Measurements from ENCODE around the gene ATP6V1G3. TPM values are rescaled to one million over a fixed set of nuclear protein-coding genes. Genes with fewer than 3 reads are reported as not detected.

ATP6V1G3 gene
- total RNA-seq, 2 experiments from 2014 or later: 0.66 TPM; not detected in 1

DNA sequence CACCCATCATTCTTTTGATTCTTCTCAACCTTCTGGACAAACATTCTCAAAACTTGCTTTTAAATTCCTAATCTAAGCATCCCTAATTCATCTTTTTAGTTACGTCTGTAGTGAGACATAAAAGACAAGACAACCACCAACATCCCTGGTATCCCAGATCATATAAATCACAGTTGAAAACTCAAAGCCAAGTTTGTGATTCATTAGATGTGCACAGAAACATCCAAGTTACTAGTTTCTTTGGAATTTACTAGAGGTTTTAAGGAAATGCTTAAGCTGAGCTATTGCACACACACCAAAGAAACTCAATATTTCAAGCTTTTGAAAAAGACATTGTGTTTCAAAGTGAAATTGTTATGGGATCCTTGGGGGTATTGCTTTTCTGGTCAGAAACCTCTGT, 47.6 kb downstream of the ATP6V1G3 start:
- Histone ChIP-seq H3K36me3 (ENCODE audit: insufficient read depth, low read length) (no peaks in the 10 kb centered on the region), H3K9me3 (ENCODE audit: low read length) (no peaks in the 10 kb centered on the region), H3K4me1 (ENCODE audit: insufficient read depth, low read length, poor library complexity, severe bottlenecking) (peaks cover 7% of the 10 kb centered on the region), H3K27ac (ENCODE audit: low read depth, low read length, poor library complexity, severe bottlenecking) (no peak overlapping the region), H3K9me2 (ENCODE audit: insufficient read depth, low read length) (no peaks in the 10 kb centered on the region), H3K4me3 (ENCODE audit: low read depth, low read length, poor library complexity, severe bottlenecking) (no peak overlapping the region), H3K4me2 (ENCODE audit: low read length) (no peak overlapping the region), H4K20me1 (ENCODE audit: insufficient read depth, low read length) (no peaks in the 10 kb centered on the region), H3K79me2 (ENCODE audit: insufficient read depth, low read depth, low read length) (no peaks in the 10 kb centered on the region), H2AFZ (ENCODE audit: low read length) (no peak overlapping the region)
- ChIA-PET POLR2A (interaction anchor here (0.6 to 0.8 kb wide), 2 partner anchors 15 to 219 kb away, joined by 3 read pairs; no protein-coding TSS in a partner anchor), CTCF (ENCODE audit: unreplicated experiment) (no interaction called here)
- no peak for DNase-seq (ENCODE audit: low spot score)
- no TSS peak for BruUV-seq (replicated peaks)
- TF ChIP-seq, protein P1, sequence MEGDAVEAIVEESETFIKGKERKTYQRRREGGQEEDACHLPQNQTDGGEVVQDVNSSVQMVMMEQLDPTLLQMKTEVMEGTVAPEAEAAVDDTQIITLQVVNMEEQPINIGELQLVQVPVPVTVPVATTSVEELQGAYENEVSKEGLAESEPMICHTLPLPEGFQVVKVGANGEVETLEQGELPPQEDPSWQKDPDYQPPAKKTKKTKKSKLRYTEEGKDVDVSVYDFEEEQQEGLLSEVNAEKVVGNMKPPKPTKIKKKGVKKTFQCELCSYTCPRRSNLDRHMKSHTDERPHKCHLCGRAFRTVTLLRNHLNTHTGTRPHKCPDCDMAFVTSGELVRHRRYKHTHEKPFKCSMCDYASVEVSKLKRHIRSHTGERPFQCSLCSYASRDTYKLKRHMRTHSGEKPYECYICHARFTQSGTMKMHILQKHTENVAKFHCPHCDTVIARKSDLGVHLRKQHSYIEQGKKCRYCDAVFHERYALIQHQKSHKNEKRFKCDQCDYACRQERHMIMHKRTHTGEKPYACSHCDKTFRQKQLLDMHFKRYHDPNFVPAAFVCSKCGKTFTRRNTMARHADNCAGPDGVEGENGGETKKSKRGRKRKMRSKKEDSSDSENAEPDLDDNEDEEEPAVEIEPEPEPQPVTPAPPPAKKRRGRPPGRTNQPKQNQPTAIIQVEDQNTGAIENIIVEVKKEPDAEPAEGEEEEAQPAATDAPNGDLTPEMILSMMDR (conservative IDR thresholded peaks at IDR 0.05; ENCODE audit: low read length): no peak
- intact Hi-C loops (cut with micrococcal nuclease; ENCODE audit: unreplicated experiment): no loop called here

DNA sequence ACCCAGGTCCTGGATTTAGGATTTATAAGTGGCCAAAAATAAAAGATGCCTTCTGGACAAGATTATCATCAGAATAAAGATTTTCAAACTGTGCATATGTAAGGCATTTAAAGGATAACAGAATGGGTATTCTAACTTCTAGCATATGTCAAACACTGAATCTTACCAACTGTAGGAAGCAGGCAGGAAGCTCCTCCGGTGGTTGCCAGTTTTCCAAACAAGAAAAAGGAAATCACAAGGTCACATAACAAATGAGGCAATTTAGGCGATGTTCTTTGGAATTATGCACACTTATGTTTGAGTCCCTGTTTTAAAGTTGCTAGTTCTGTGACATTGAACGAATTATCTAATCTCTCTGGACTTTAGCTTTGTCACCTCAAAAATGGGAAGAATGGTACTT, 48.9 kb downstream of the ATP6V1G3 start:
- H3K9me3 ChIP-seq (ENCODE audit: low read length): no peaks in the 10 kb centered on the region
- H3K4me1 ChIP-seq (ENCODE audit: insufficient read depth, low read length, poor library complexity, severe bottlenecking): no peaks in the 10 kb centered on the region
- TF ChIP-seq, protein P1 (conservative IDR thresholded peaks at IDR 0.05; ENCODE audit: low read length): no peak
- no peak for TF ChIP-seq EZH2phosphoT487 (IDR thresholded peaks at IDR 0.05; ENCODE audit: borderline replicate concordance, low read depth, low read length)
- H3K4me2 ChIP-seq (ENCODE audit: low read length): no peak overlapping the region
- H3K27ac ChIP-seq (ENCODE audit: low read depth, low read length, poor library complexity, severe bottlenecking): no peak overlapping the region
- ChIA-PET CTCF (ENCODE audit: unreplicated experiment) (interaction anchor here (1.3 kb wide), 1 partner anchor 10 kb away, joined by 5 read pairs; no protein-coding TSS in a partner anchor), POLR2A (interaction anchor here (1.0 kb wide), 1 partner anchor 10 kb away, joined by 3 read pairs; no protein-coding TSS in a partner anchor)
- H4K20me1 ChIP-seq (ENCODE audit: insufficient read depth, low read length): no peaks in the 10 kb centered on the region
- intact Hi-C loops (cut with micrococcal nuclease; ENCODE audit: unreplicated experiment): no loop called here
- no peaks in the 10 kb centered on the region for H3K36me3 ChIP-seq (ENCODE audit: insufficient read depth, low read length)
- no peak overlapping the region for H2AFZ ChIP-seq (ENCODE audit: low read length)
- no TSS peak for BruUV-seq (replicated peaks)
- H3K4me3 ChIP-seq (ENCODE audit: low read depth, low read length, poor library complexity, severe bottlenecking): no peak overlapping the region
- no peaks in the 10 kb centered on the region for H3K9me2 ChIP-seq (ENCODE audit: insufficient read depth, low read length)
- DNase-seq (ENCODE audit: low spot score): no peak
- no peaks in the 10 kb centered on the region for H3K79me2 ChIP-seq (ENCODE audit: insufficient read depth, low read depth, low read length)

DNA sequence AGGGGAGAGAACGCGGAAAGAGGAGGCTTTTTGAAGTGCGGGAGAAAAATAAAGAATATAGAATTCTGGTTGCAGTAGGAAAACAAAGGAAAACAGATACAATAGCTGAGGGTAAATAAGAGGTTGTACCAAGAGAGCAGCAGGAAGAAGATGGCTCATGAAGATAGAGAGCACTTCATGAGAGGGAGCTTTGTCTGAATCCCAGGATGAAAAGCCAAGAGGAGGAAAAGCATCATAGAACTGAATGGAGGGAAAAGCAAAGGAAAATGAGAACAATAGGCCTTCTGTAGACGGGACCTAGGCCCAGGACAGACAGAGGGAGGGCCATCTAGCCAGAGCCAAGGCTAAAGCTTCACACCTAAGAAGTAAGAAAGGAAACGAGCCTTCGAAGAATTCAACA, 49.5 kb downstream of the ATP6V1G3 start:
- DNase-seq (ENCODE audit: low spot score): no peak
- TF ChIP-seq, protein P1 (conservative IDR thresholded peaks at IDR 0.05; ENCODE audit: low read length): no peak
- TF ChIP-seq EZH2phosphoT487 (IDR thresholded peaks at IDR 0.05; ENCODE audit: borderline replicate concordance, low read depth, low read length): no peak
- ChIA-PET POLR2A (interaction anchor here (0.5 to 1.7 kb wide), 3 partner anchors 9 to 247 kb away, joined by 3 to 5 read pairs (median 3); no protein-coding TSS in a partner anchor), CTCF (ENCODE audit: unreplicated experiment) (interaction anchor here (1.3 kb wide), 1 partner anchor 10 kb away, joined by 5 read pairs; no protein-coding TSS in a partner anchor)
- Histone ChIP-seq H3K4me1 (ENCODE audit: insufficient read depth, low read length, poor library complexity, severe bottlenecking) (no peaks in the 10 kb centered on the region), H3K9me2 (ENCODE audit: insufficient read depth, low read length) (no peaks in the 10 kb centered on the region), H4K20me1 (ENCODE audit: insufficient read depth, low read length) (no peaks in the 10 kb centered on the region), H2AFZ (ENCODE audit: low read length) (no peak overlapping the region), H3K4me3 (ENCODE audit: low read depth, low read length, poor library complexity, severe bottlenecking) (no peak overlapping the region), H3K27ac (ENCODE audit: low read depth, low read length, poor library complexity, severe bottlenecking) (no peak overlapping the region), H3K9me3 (ENCODE audit: low read length) (no peaks in the 10 kb centered on the region), H3K4me2 (ENCODE audit: low read length) (no peak overlapping the region), H3K79me2 (ENCODE audit: insufficient read depth, low read depth, low read length) (no peaks in the 10 kb centered on the region), H3K36me3 (ENCODE audit: insufficient read depth, low read length) (no peaks in the 10 kb centered on the region)
- BruUV-seq (replicated peaks): no TSS peak
- intact Hi-C loops (cut with micrococcal nuclease; ENCODE audit: unreplicated experiment): no loop called here
